H1 (cell line): Measurements from ENCODE around the gene PDZD4. TPM values are rescaled to one million over a fixed set of nuclear protein-coding genes. Genes with fewer than 3 reads are reported as not detected.

Experiments
- CTCF ChIA-PET: fragments of 300-600 bp; sonication (Branson Sonifier 250); formaldehyde crosslinking; loops from one replicate; lab custom pipeline; 2021; ENCODE audit not compliant: partially characterized antibody; lab: Charles Lee
- POLR2A ChIA-PET: fragments of 300-600 bp; sonication (Branson Sonifier 250); formaldehyde crosslinking; loops from one replicate; lab custom pipeline; 2021; ENCODE audit warnings: inconsistent platforms; ENCODE audit not compliant: partially characterized antibody; lab: Charles Lee
- DNase-seq, 2 experiments: peaks; one replicate each; pipeline versions ENCODE4 v3.0.0 to v3.0.0-alpha.2; 2010 to 2022; ENCODE audit warnings: low spot score in 2 of 2, low read depth in 1 of 2, mixed read lengths in 1 of 2
- FAIRE-seq: peaks from 2 replicates; lab custom pipeline; 2011; peaks lifted over from hg19 to GRCh38; lab: Jason Lieb, UNC
- H2AFZ ChIP-seq: 2 replicates; pipeline ENCODE4 v1.8.1; 2012; ENCODE audit warnings: low read length, inconsistent platforms
- H2AK5ac ChIP-seq: 2 replicates; pipeline ENCODE4 v1.6.1; 2013; ENCODE audit warnings: low read depth, low read length
- H2BK120ac ChIP-seq: replicated peaks from 2 replicates; pipeline ENCODE3; 2013; ENCODE audit warnings: low read depth, low read length, inconsistent platforms
- H2BK12ac ChIP-seq: 2 replicates; pipeline ENCODE4 v1.6.1; 2013; ENCODE audit warnings: low read depth, low read length
- H2BK15ac ChIP-seq: 2 replicates; pipeline ENCODE4 v1.6.1; 2013; ENCODE audit warnings: low read length
- H2BK20ac ChIP-seq: 2 replicates; pipeline ENCODE4 v1.6.1; 2013; ENCODE audit warnings: low read length
- H2BK5ac ChIP-seq: 2 replicates; pipeline ENCODE4 v1.6.1; 2013; ENCODE audit warnings: low read depth, low read length
- H3K14ac ChIP-seq: 2 replicates; pipeline ENCODE4 v1.6.1; 2013; ENCODE audit warnings: inconsistent platforms; ENCODE audit not compliant: insufficient read length
- H3K18ac ChIP-seq: 2 replicates; pipeline ENCODE4 v1.6.1; 2013; ENCODE audit warnings: low read length; ENCODE audit errors: extremely low read depth
- H3K23ac ChIP-seq: 2 replicates; pipeline ENCODE4 v1.6.1; 2013; ENCODE audit warnings: inconsistent platforms; ENCODE audit not compliant: insufficient read length
- H3K23me2 ChIP-seq: 2 replicates; pipeline ENCODE4 v1.6.1; 2013; ENCODE audit warnings: low read depth, low read length
- H3K27ac ChIP-seq: 2 replicates; pipeline ENCODE4 v1.6.1; 2011; ENCODE audit warnings: low read depth, low read length, inconsistent platforms
- H3K27me3 ChIP-seq, 4 experiments: replicated peaks in 1 of 4; 1 replicate in 1 of 4; 2 replicates in 3 of 4; pipeline versions ENCODE4 v1.6.1 to v1.8.1; 2011 to 2013; ENCODE audit warnings: low read length in 3 of 4, mild to moderate bottlenecking in 3 of 4, inconsistent platforms in 2 of 4, mixed read lengths in 2 of 4, moderate library complexity in 1 of 4; ENCODE audit not compliant: control insufficient read depth in 3 of 4, insufficient read depth in 3 of 4; ENCODE audit errors: extremely low read depth in 1 of 4
- H3K36me3 ChIP-seq, 4 experiments: 2 replicates each; pipeline versions ENCODE4 v1.6.1 to v1.8.1; 2011 to 2013; ENCODE audit warnings: mild to moderate bottlenecking in 4 of 4, low read length in 3 of 4, moderate library complexity in 2 of 4, control low read depth in 1 of 4, inconsistent platforms in 1 of 4; ENCODE audit not compliant: insufficient read depth in 4 of 4, control insufficient read depth in 2 of 4
- H3K4ac ChIP-seq: replicated peaks from 2 replicates; pipeline ENCODE3; 2013; ENCODE audit warnings: low read length, low read depth, mixed read lengths, inconsistent platforms; ENCODE audit not compliant: insufficient read length
- H3K4me1 ChIP-seq, 4 experiments: replicated peaks in 1 of 4; 1 replicate in 1 of 4; 2 replicates in 3 of 4; pipeline versions ENCODE4 v1.6.1 to v1.8.1; 2011 to 2013; ENCODE audit warnings: low read length in 3 of 4, inconsistent platforms in 2 of 4, mixed read lengths in 1 of 4; ENCODE audit not compliant: insufficient read depth in 4 of 4, control insufficient read depth in 3 of 4
- H3K4me2 ChIP-seq, 2 experiments: 2 replicates each; pipeline versions ENCODE4 v1.6.1 to v1.8.1; 2011 to 2013; ENCODE audit warnings: low read depth in 2 of 2, low read length in 2 of 2, control low read depth in 1 of 2, inconsistent platforms in 1 of 2, mild to moderate bottlenecking in 1 of 2; ENCODE audit not compliant: insufficient read depth in 1 of 2
- H3K4me3 ChIP-seq, 4 experiments: fragments of 200-600, 300-600 bp in 1 of 4; sonication (generic), shearing (Covaris generic), sonication (Bioruptor Twin) in 1 of 4; 2 replicates each; pipeline versions ENCODE4 v1.5.1 to v1.8.1; 2011 to 2016; ENCODE audit warnings: low read length in 4 of 4, low read depth in 3 of 4, control low read depth in 2 of 4, inconsistent platforms in 2 of 4, mild to moderate bottlenecking in 2 of 4, mixed read lengths in 1 of 4, moderate library complexity in 1 of 4; ENCODE audit not compliant: insufficient read depth in 2 of 4; ENCODE audit errors: extremely low read depth in 1 of 4
- H3K56ac ChIP-seq: replicated peaks from 2 replicates; pipeline ENCODE3; 2013; ENCODE audit warnings: low read depth, mild to moderate bottlenecking, mixed read lengths, low read length, inconsistent platforms; ENCODE audit not compliant: insufficient read length
- H3K79me1 ChIP-seq: 2 replicates; pipeline ENCODE4 v1.6.1; 2013; ENCODE audit warnings: low read depth, low read length, control low read depth
- H3K79me2 ChIP-seq, 2 experiments: 2 replicates each; pipeline versions ENCODE4 v1.6.1 to v1.8.1; 2012 to 2013; ENCODE audit warnings: low read length in 2 of 2, mild to moderate bottlenecking in 2 of 2, inconsistent platforms in 1 of 2; ENCODE audit not compliant: insufficient read depth in 2 of 2, control insufficient read depth in 1 of 2
- H3K9ac ChIP-seq, 4 experiments: replicated peaks in 1 of 4; 1 replicate in 1 of 4; 2 replicates in 3 of 4; pipeline versions ENCODE4 v1.6.1 to v1.8.1; 2011 to 2013; ENCODE audit warnings: low read depth in 3 of 4, low read length in 3 of 4, control low read depth in 2 of 4, mild to moderate bottlenecking in 2 of 4, moderate library complexity in 2 of 4, inconsistent platforms in 1 of 4; ENCODE audit errors: extremely low read depth in 1 of 4
- H3K9me3 ChIP-seq, 2 experiments: 2 replicates each; pipeline versions ENCODE4 v1.6.1 to v1.8.1; 2012 to 2013; ENCODE audit warnings: mild to moderate bottlenecking in 2 of 2, moderate library complexity in 2 of 2, control low read depth in 1 of 2, inconsistent platforms in 1 of 2, low read depth in 1 of 2, low read length in 1 of 2, mixed read lengths in 1 of 2; ENCODE audit not compliant: insufficient read depth in 2 of 2
- H4K20me1 ChIP-seq, 2 experiments: replicated peaks in 1 of 2; 2 replicates each; pipeline versions ENCODE3 to v1.8.1; 2011 to 2013; ENCODE audit warnings: inconsistent platforms in 2 of 2, low read length in 2 of 2, mild to moderate bottlenecking in 1 of 2; ENCODE audit not compliant: insufficient read depth in 2 of 2, control insufficient read depth in 1 of 2
- H4K5ac ChIP-seq: 2 replicates; pipeline ENCODE4 v1.6.1; 2013; ENCODE audit warnings: low read length, low read depth, mixed read lengths, inconsistent platforms; ENCODE audit not compliant: insufficient read length
- H4K8ac ChIP-seq: 2 replicates; pipeline ENCODE4 v1.8.0; 2013; ENCODE audit warnings: mild to moderate bottlenecking, moderate library complexity, low read length, inconsistent platforms; ENCODE audit not compliant: insufficient read depth; ENCODE audit errors: extremely low read depth
- H4K91ac ChIP-seq: replicated peaks from 2 replicates; pipeline ENCODE3; 2013; ENCODE audit warnings: low read length, mixed read lengths, inconsistent platforms; ENCODE audit not compliant: insufficient read length
- ATF3 ChIP-seq: IDR thresholded peaks from 2 replicates; pipeline ENCODE4 v1.6.1; 2011; ENCODE audit warnings: low read depth, mild to moderate bottlenecking, low read length; ENCODE audit not compliant: insufficient read depth
- E2F6 ChIP-seq: IDR thresholded peaks from 2 replicates; pipeline ENCODE4 v1.6.1; 2012; ENCODE audit warnings: inconsistent platforms
- JUND ChIP-seq: IDR thresholded peaks from 2 replicates; pipeline ENCODE4 v1.6.1; 2011; ENCODE audit warnings: mild to moderate bottlenecking, improper control_type of control experiment, low read length
- KDM5A ChIP-seq: fragments of 200-600 bp; IDR thresholded peaks from 2 replicates; pipeline ENCODE4 v1.7.1; 2012; ENCODE audit warnings: mild to moderate bottlenecking, low read length, inconsistent platforms, mixed read lengths
- MAFK ChIP-seq: IDR thresholded peaks from 2 replicates; pipeline ENCODE4 v1.6.1; 2012; ENCODE audit warnings: low read depth, mild to moderate bottlenecking, improper control_type of control experiment, low read length
- NANOG ChIP-seq: IDR thresholded peaks from 2 replicates; pipeline ENCODE4 v1.6.1; 2011; ENCODE audit warnings: low read length, low read depth, mild to moderate bottlenecking, inconsistent platforms; ENCODE audit not compliant: insufficient read depth, poor library complexity, severe bottlenecking
- POU5F1 ChIP-seq: IDR thresholded peaks from 2 replicates; pipeline ENCODE4 v1.6.1; 2011; ENCODE audit warnings: low read depth, mild to moderate bottlenecking, low read length, moderate library complexity
- RAD21 ChIP-seq, 2 experiments: IDR thresholded peaks in 1 of 2; conservative IDR thresholded peaks in 1 of 2; 2 replicates each; pipeline ENCODE4 v1.6.1; 2011; ENCODE audit warnings: low read depth in 2 of 2, low read length in 2 of 2, improper control_type of control experiment in 1 of 2, inconsistent platforms in 1 of 2, mild to moderate bottlenecking in 1 of 2, moderate library complexity in 1 of 2
- SIX5 ChIP-seq: IDR thresholded peaks from 2 replicates; pipeline ENCODE4 v1.6.1; 2011; ENCODE audit warnings: mild to moderate bottlenecking, low read depth, low read length
- SP4 ChIP-seq: IDR thresholded peaks from 2 replicates; pipeline ENCODE4 v1.6.1; 2012; ENCODE audit warnings: low read length, inconsistent platforms
- TCF12 ChIP-seq: IDR thresholded peaks from 2 replicates; pipeline ENCODE4 v1.6.1; 2011; ENCODE audit warnings: low read depth, mild to moderate bottlenecking, low read length
- ZNF274 ChIP-seq: IDR thresholded peaks from 2 replicates; pipeline ENCODE4 v1.7.0; 2012; ENCODE audit warnings: low read length, borderline replicate concordance; ENCODE audit errors: extremely low read depth
- WGBS, 2 experiments: shearing (Covaris generic) in 1 of 2; methylation state at CpG; one replicate each; pipeline versions ENCODE4 v1.1.6 to v1.1.7; 2013 to 2015; ENCODE audit warnings: low lambda C conversion rate in 2 of 2, mixed read lengths in 2 of 2, inconsistent platforms in 1 of 2, low coverage in 1 of 2, missing lambda C conversion rate in 1 of 2; ENCODE audit not compliant: insufficient replicate concordance in 2 of 2, insufficient coverage in 1 of 2, insufficient read length in 1 of 2; ENCODE audit errors: extremely low coverage in 1 of 2, missing lambda C conversion rate in 1 of 2; 5-methylcytosine and 5-hydroxymethylcytosine counted together
- polyA plus RNA-seq, 7 experiments: library from polyadenylated mRNA; depleted of rRNA in 3 of 7; stranded (reverse) in 5 of 7; unstranded in 2 of 7; fragments of >200 nt in 5 of 7; fragments of 200-250 nt in 2 of 7; gene quantifications; 1 replicate in 5 of 7; 2 replicates in 1 of 7; 4 replicates in 1 of 7; pipeline versions ENCODE4 v1.2.1 to v1.2.3, GENCODE V29; 2011 to 2013; ENCODE audit warnings: missing spikeins in 2 of 7, mixed read lengths in 2 of 7
- total RNA-seq: library from RNA; stranded (reverse); fragmentation: NEBNext Ultra II Directional; extraction: Animal tissue kit (Norgen Biotek cat#: 25700); gene quantifications from 2 replicates; pipeline ENCODE4 v1.2.1, GENCODE V29; 2021

The PDZD4 gene
- total and polyA plus RNA-seq, 2 of the 8 experiments (the other 6 are each of a cell fraction or from before 2014, with no cell fraction given), result 45.8 to 169 TPM

- Histone ChIP-seq H3K9me3 (no peaks in the 10 kb centered on the region), H3K23me2 (peaks cover 2% of the 10 kb centered on the region; the same call in 1 of the 2 replicates), H3K9ac (no peak overlapping the region), H3K23ac (no peak overlapping the region), H3K79me2 (peaks cover 30 to 81% of the 10 kb centered on the region in 2 experiments), H3K27me3 (no peaks in the 10 kb centered on the region), H2AK5ac (no peak overlapping the region), H3K14ac (no peak overlapping the region), H3K36me3 (no peaks in the 10 kb centered on the region; a peak in 1 of 8 replicates), H3K27ac (no peak overlapping the region), H2AFZ (no peak overlapping the region), H3K4me3 (no peak overlapping the region), H2BK12ac (no peak overlapping the region), H3K4me2 (no peak overlapping the region), H3K4ac (no peak overlapping the region), H4K5ac (no peak overlapping the region), H3K79me1 (peaks cover 2% of the 10 kb centered on the region; the same call in 1 of the 2 replicates), H3K18ac (no peak overlapping the region), H2BK15ac (no peak overlapping the region), H3K4me1 (peaks cover 6 to 26% (median 13%) of the 10 kb centered on the region in 4 experiments), H4K8ac (peak overlapping the region; percentile 51; the same call in 1 of the 2 replicates), H3K56ac (no peak overlapping the region), H2BK5ac (no peak overlapping the region), H2BK20ac (no peak overlapping the region), H4K91ac (no peak overlapping the region), H2BK120ac (no peak overlapping the region), H4K20me1 (peaks cover 0 to 10% of the 10 kb centered on the region in 2 experiments)
- POLR2A ChIA-PET, result interaction anchor here (1.4 to 3.6 kb wide), 5 partner anchors 12 to 58 kb away, joined by 3 to 14 read pairs (median 4); no protein-coding TSS in a partner anchor
- CTCF ChIA-PET, result interaction anchor here (0.7 to 1.0 kb wide), 2 partner anchors 23 to 27 kb away, joined by 3 read pairs; no protein-coding TSS in a partner anchor
- DNase-seq, result no peak
- no peak for FAIRE-seq
- 73% methylated on average over 9 of the region's 9 CpGs; no CpG with 5 or more reads in 1 of the 2 experiments for WGBS, 2 experiments
- TF ChIP-seq SIX5 (no peak), TCF12 (no peak), RAD21 (IDR thresholded peaks at IDR 0.05 in 1 of 2, conservative IDR thresholded peaks at IDR 0.05 in 1 of 2; ENCODE audit: low read depth in 2 of 2, low read length in 2 of 2) (no peak), JUND (no peak), ZNF274 (no peak), MAFK (no peak), POU5F1 (no peak), ATF3 (no peak), SP4 (no peak), E2F6 (no peak), NANOG (no peak), KDM5A (no peak)
Observed at GRCh38 chrX:153821066-153821465, 9.3 kb downstream of the PDZD4 start.
